Aorta (tissue), 5 donors: ENCODE results near the gene MARCHF3. TPM values are rescaled to one million over a fixed set of nuclear protein-coding genes. Genes with fewer than 3 reads are reported as not detected.

Experiments
- ATAC-seq: fragments of 200-7000 bp; cut with Tn5 transposase; one replicate; pipeline ENCODE4 v1.9.1; 2022; ENCODE audit warnings: moderate library complexity; ENCODE audit not compliant: low FRiP score
- DNase-seq, 2 donors: peaks; one replicate each; pipeline ENCODE4 v3.0.0-alpha.2; 2020
- H3K27ac ChIP-seq, 2 donors: one replicate each; pipeline ENCODE4 v1.5.1; 2013; ENCODE audit warnings: low read length in 2 of 2, mild to moderate bottlenecking in 2 of 2, moderate library complexity in 2 of 2, control low read depth in 1 of 2, inconsistent platforms in 1 of 2, low read depth in 1 of 2
- H3K27me3 ChIP-seq, 2 donors: one replicate each; pipeline ENCODE4 v1.6.1; 2013; ENCODE audit warnings: control low read depth in 1 of 2, low read length in 1 of 2, mild to moderate bottlenecking in 1 of 2, moderate library complexity in 1 of 2; ENCODE audit not compliant: insufficient read depth in 2 of 2, control insufficient read depth in 1 of 2
- H3K36me3 ChIP-seq, 2 donors: one replicate each; pipeline ENCODE4 v1.6.1; 2013; ENCODE audit warnings: control low read depth in 1 of 2, low read length in 1 of 2, mild to moderate bottlenecking in 1 of 2; ENCODE audit not compliant: insufficient read depth in 2 of 2, control insufficient read depth in 1 of 2
- H3K4me1 ChIP-seq, 2 donors: one replicate each; pipeline ENCODE4 v1.6.1; 2013; ENCODE audit warnings: low read length in 2 of 2, control low read depth in 1 of 2, mild to moderate bottlenecking in 1 of 2, moderate library complexity in 1 of 2; ENCODE audit not compliant: insufficient read depth in 2 of 2, control insufficient read depth in 1 of 2
- H3K4me3 ChIP-seq, 2 donors: one replicate each; pipeline ENCODE4 v1.5.1; 2013; ENCODE audit warnings: low read length in 2 of 2, control low read depth in 1 of 2, mild to moderate bottlenecking in 1 of 2
- H3K9me3 ChIP-seq: one replicate; pipeline ENCODE4 v1.6.1; 2013; ENCODE audit warnings: mild to moderate bottlenecking, low read length; ENCODE audit not compliant: control insufficient read depth
- WGBS, 2 donors: extraction: QIAGEN DNeasy Blood & Tissue Kit; methylation state at CpG; one replicate each; pipeline ENCODE4 v1.1.7; 2013; 5-methylcytosine and 5-hydroxymethylcytosine counted together
- intact Hi-C, 2 donors: fragments of 100-400 bp; cut with DNase I; formaldehyde crosslinking; loops; one replicate each; pipeline versions ENCODE4 v1.14.2 to v1.15.0; 2022
- polyA plus RNA-seq, 2 donors: library from polyadenylated mRNA; stranded (reverse); fragments of 200-250 nt; gene quantifications; one replicate each; pipeline ENCODE4 v1.2.3, GENCODE V29; 2013
- total RNA-seq, 2 donors: library from RNA; stranded (reverse); fragmentation: NEBNext Ultra II Directional; extraction: Animal tissue kit (Norgen Biotek cat#: 25700); gene quantifications; one replicate each; pipeline ENCODE4 v1.2.1, GENCODE V29; 2021
- donor health status: healthy with polysubstance abuse.
- donor health status: Bipolar disorder and iron deficiency.
- donor health status: DM: no; HTN: no; CAD: no.
- donor health status: DM: no; HTN: no; CAD: no.
- donor health status: DM: yes; HTN: yes; CAD: no.

MARCHF3 gene
- total and polyA plus RNA-seq, 4 donors, result 0.38 to 23.1 (median 11.0) TPM

DNA sequence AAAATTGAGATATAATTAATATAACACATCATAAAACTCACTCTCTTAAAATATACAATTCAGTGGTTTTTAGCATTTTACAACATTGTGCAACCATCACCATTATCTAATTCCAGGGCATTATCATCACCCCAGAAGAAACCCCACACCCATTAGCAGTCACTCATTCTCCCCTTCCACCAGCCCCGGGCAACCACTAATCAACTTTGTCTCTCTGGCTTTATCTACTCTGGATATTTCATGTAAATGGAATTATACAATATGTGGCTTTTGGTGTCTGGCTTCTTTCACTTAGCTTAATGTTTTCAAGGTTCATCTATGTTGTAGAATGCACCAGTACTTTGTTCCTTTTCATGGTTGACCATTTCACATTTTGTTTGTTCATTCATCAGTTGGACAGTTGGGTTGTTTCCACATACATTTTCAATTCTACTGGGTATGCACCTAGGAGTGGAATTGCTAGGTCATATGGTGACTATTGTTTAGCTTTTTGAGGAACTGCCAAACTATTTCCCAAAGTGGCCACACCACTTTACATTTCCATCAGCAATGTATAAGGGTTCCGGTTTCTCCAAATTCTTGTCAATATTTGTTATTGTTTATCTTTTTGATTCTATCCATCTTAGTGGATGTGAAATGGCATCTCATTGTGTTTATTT, 62.4 kb downstream of the MARCHF3 start:
- 93 to 94% methylated on average over 2 of the region's 2 CpGs for WGBS, 2 donors
- peaks cover 2% of the 10 kb centered on the region in 2 donors for H3K4me1 ChIP-seq
- DNase-seq (no peak), ATAC-seq (no peak)
- H3K36me3 ChIP-seq, result no peaks in the 10 kb centered on the region
- no peak overlapping the region for H3K4me3 ChIP-seq
- H3K27ac ChIP-seq, result no peak overlapping the region
- no peaks in the 10 kb centered on the region for H3K27me3 ChIP-seq
- intact Hi-C loops, result no loop called here
- no peaks in the 10 kb centered on the region for H3K9me3 ChIP-seq

DNA sequence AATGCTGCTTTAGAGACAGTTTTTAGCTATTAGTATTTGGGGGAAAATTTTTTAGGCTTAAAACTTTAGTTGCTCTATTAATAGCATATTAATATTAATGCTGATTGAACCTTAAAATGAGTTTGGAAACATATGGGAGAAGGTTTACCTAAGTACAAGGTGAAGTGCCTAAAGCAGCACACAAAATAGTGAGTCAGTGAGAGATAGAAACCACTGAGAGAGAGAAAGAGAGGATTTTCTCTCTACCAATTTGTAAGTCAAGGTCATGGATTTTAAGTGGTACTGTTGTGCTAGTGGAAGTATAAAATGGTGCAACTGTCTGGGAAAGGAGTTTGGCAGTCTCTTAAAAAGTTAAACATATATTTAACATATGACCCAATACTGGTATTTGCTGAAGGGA, 64.9 kb downstream of the MARCHF3 start:
- Histone ChIP-seq H3K4me3 (no peak overlapping the region), H3K9me3 (no peaks in the 10 kb centered on the region), H3K4me1 (peaks cover under 1 to 2% of the 10 kb centered on the region in 2 donors), H3K27me3 (no peaks in the 10 kb centered on the region), H3K27ac (no peak overlapping the region), H3K36me3 (no peaks in the 10 kb centered on the region)
- DNase-seq, result no peak
- ATAC-seq, result no peak
- intact Hi-C loops, result no loop called here

DNA sequence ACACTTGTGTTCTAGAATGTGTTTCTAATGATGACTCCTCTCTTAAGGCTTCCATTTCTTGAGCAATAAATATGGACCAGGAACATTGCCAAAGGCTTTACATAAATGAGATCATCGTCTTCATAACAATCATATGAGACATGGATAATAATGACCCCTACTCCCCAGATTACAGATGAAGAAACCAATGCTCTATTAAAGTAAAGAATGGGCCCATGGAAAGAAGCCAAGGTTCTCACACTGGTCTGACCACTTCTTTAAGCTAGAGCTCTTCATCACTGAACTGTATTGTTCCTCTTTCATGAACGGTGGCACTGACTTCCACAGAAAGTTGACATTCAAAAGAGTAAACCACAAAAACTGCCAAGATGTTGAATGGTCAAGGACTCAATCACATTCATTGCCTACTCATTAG, 65.3 kb downstream of the MARCHF3 start:
- Histone ChIP-seq H3K27ac (no peak overlapping the region), H3K4me1 (no peaks in the 10 kb centered on the region), H3K36me3 (no peaks in the 10 kb centered on the region), H3K9me3 (no peaks in the 10 kb centered on the region), H3K27me3 (no peaks in the 10 kb centered on the region), H3K4me3 (no peak overlapping the region)
- 79 to 80% methylated on average over 2 of the region's 2 CpGs for WGBS, 2 donors
- DNase-seq, result no peak
- no peak for ATAC-seq
- intact Hi-C loops, result no loop called here

DNA sequence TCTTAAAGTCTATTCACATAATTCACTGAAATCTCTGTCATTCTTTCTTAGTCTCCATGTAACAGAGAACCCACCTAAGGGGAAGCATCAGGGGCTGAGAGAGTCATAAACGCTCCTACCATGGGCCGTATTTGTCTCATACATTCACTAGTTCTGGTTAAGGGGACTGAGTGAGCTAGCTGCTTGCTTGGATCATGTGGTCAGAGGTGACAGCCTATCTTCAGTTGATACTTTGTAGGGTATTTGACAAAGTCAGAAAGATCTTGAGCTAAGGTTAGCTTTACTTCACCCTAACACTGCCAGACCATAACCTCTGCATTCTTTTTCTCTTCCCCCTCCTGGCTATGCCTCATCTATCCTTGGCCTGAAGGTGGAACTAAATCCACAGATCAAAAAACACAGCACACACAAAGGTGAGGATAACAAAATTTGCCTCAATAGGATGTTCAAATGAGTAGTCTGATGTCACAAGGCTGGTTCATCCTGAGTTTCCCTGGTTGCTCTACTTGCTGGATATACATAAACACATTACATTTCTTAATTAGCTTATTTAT, 66.5 kb downstream of the MARCHF3 start:
- DNase-seq (no peak), ATAC-seq (no peak)
- Histone ChIP-seq H3K27me3 (no peaks in the 10 kb centered on the region), H3K27ac (no peak overlapping the region), H3K9me3 (no peaks in the 10 kb centered on the region), H3K4me1 (no peaks in the 10 kb centered on the region), H3K4me3 (no peak overlapping the region), H3K36me3 (no peaks in the 10 kb centered on the region)
- WGBS, 2 donors, result 92 to 98% methylated on average over 2 of the region's 2 CpGs
- intact Hi-C loops, result no loop called here

DNA sequence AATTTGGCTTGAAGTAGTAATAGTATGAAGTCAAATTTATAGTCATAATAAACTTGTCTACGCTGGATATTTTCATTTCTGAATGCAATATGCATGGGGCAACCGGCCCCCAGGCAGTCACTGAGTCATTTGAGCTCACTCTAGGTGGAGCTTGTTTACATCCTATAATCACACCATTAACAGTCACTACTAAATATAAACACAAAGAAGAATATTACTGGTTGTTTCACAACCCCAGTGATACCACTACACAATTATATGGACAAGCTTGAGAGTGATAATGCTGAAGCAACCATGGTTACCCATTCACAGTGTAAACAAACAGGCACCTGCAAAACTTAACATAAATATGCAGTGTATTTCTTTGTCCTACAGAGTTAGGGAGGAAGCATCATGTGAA, 68.7 kb downstream of the MARCHF3 start:
- no peak for ATAC-seq
- Histone ChIP-seq H3K9me3 (no peaks in the 10 kb centered on the region), H3K36me3 (no peaks in the 10 kb centered on the region), H3K4me3 (no peak overlapping the region), H3K27me3 (no peaks in the 10 kb centered on the region), H3K27ac (no peak overlapping the region), H3K4me1 (no peaks in the 10 kb centered on the region)
- intact Hi-C loops, result no loop called here
- WGBS, 2 donors, result 82 to 93% methylated on average over 2 of the region's 2 CpGs
- no peak for DNase-seq

DNA sequence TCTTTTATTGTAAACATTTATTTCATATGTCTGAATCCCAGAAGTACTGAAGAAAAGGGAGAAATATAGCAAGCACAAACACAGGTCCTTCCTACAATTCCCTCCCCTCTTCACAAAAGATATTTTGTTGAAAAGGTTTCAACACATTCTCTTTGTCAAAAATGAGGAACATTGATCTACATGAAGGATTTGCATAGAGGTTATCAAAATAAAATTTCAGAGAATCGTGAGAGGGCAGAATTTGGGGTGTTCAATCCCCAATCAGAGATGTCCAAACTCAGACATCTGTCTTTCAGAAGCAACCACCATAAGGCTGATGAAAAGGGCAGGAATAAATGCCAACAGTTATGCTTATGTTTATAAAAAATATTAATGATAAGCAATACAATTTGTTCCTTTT, 69.2 kb downstream of the MARCHF3 start:
- Histone ChIP-seq H3K27ac (no peak overlapping the region), H3K36me3 (no peaks in the 10 kb centered on the region), H3K4me1 (no peaks in the 10 kb centered on the region), H3K27me3 (no peaks in the 10 kb centered on the region), H3K4me3 (no peak overlapping the region), H3K9me3 (no peaks in the 10 kb centered on the region)
- no peak for DNase-seq
- WGBS, 2 donors, result 85 to 93% methylated on average over 1 of the region's 1 CpG
- intact Hi-C loops, result no loop called here
- no peak for ATAC-seq

DNA sequence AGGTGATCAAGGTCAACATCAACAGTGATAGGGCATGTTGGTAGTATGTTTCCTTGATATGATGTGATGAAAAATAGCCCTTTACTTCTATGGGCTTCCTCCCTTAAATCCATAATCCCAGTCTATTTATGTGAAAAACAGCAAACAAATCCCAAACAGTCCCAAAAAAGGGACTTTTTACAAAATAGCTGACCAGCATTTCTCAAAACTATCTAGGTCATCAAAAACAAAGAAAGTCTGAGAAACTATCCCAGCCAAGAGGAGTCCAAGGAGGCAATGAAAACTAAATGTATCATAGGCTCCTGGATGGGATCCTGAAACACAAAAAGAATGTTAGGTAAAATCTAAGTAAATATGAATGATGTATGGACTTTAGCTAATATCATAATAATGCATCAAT, 71.2 kb downstream of the MARCHF3 start:
- ATAC-seq (no peak), DNase-seq (no peak)
- no peak overlapping the region for H3K27ac ChIP-seq
- intact Hi-C loops, result no loop called here
- no peaks in the 10 kb centered on the region for H3K9me3 ChIP-seq
- no peaks in the 10 kb centered on the region for H3K27me3 ChIP-seq
- H3K4me1 ChIP-seq, result no peaks in the 10 kb centered on the region
- H3K36me3 ChIP-seq, result no peaks in the 10 kb centered on the region
- H3K4me3 ChIP-seq, result no peak overlapping the region

DNA sequence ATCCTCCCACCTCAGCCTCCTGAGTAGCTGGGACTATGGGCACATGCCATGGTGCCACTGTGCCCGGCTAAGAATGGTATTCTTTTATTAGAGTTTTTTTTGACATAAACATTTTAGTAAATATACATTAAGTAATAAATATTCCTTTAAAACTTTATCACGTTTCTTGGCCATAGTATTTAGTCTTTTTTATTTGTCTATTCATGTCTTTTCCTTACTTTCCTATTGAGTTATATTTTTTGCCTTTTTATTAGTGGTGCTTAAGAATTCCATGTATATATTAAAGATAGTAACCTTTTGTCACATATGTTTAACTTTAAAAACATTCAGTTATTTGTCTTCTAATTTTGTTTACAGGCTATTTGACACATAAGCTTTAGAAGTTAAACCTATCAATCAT, 73.4 kb downstream of the MARCHF3 start:
- Histone ChIP-seq H3K27me3 (no peaks in the 10 kb centered on the region), H3K4me3 (no peak overlapping the region), H3K36me3 (no peaks in the 10 kb centered on the region), H3K27ac (no peak overlapping the region), H3K9me3 (no peaks in the 10 kb centered on the region), H3K4me1 (no peaks in the 10 kb centered on the region)
- ATAC-seq (no peak), DNase-seq (no peak)
- WGBS, 2 donors, result 86 to 96% methylated on average over 2 of the region's 2 CpGs
- intact Hi-C loops, result no loop called here

DNA sequence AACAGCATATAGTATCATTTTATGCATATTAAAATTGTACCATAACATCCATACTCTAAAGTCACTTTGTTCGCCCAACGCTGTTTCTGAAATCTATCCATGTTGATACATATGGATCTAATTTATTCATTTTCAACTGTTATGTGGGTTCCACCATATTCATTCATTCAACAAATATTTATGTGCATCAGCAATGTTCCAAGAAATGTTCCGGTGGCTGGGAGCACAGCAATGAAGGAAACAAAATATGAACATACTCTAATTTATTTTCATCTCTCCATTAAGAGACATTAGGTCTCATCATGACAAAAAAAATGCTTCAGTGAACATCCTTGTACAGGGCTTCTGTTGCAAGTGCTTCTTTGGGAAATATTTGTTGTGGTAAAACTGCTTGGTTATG, 75.4 kb downstream of the MARCHF3 start:
- Histone ChIP-seq H3K4me1 (no peaks in the 10 kb centered on the region), H3K27ac (no peak overlapping the region), H3K9me3 (no peaks in the 10 kb centered on the region), H3K4me3 (no peak overlapping the region), H3K36me3 (no peaks in the 10 kb centered on the region), H3K27me3 (no peaks in the 10 kb centered on the region)
- DNase-seq (no peak), ATAC-seq (no peak)
- 98 to 99% methylated on average over 3 of the region's 3 CpGs for WGBS, 2 donors
- intact Hi-C loops, result no loop called here
